Measurements from ENCODE around the gene SPAG17.

- TF ChIP-seq CTCF (IDR thresholded peaks at IDR 0.05), result no peak
- TF ChIP-seq POLR2A (IDR thresholded peaks at IDR 0.05), result no peak
Measured at GRCh38 chr1:118210051-118210722, 25.2 kb upstream of the SPAG17 start.

All from body of pancreas (tissue), 4 donors.